Epithelial cell of proximal tubule (primary cell): ENCODE measurements around the gene QSOX2. TPM values are rescaled to one million over a fixed set of nuclear protein-coding genes. Genes with fewer than 3 reads are reported as not detected.

Source experiments
- DNase-seq: peaks from one replicate; pipeline ENCODE4 v3.0.0-alpha.2; 2011; ENCODE audit warnings: low read depth
- H3K4me3 ChIP-seq: 2 replicates; pipeline ENCODE4 v1.5.1; 2011; ENCODE audit warnings: low read depth, mild to moderate bottlenecking, low read length
- total RNA-seq: library from RNA; depleted of rRNA; stranded (reverse); fragments of >200 nt; gene quantifications from 2 replicates; pipeline ENCODE4 v1.2.3, GENCODE V29; 2015
- TF ChIP-seq, protein P1 (sequence below): conservative IDR thresholded peaks from 2 replicates; pipeline ENCODE4 v1.5.1; 2012; ENCODE audit warnings: low read depth, mild to moderate bottlenecking, low read length

Gene QSOX2
- total RNA-seq, 1 donor from 2014 or later, result 17.8 TPM

- TF ChIP-seq, protein P1, sequence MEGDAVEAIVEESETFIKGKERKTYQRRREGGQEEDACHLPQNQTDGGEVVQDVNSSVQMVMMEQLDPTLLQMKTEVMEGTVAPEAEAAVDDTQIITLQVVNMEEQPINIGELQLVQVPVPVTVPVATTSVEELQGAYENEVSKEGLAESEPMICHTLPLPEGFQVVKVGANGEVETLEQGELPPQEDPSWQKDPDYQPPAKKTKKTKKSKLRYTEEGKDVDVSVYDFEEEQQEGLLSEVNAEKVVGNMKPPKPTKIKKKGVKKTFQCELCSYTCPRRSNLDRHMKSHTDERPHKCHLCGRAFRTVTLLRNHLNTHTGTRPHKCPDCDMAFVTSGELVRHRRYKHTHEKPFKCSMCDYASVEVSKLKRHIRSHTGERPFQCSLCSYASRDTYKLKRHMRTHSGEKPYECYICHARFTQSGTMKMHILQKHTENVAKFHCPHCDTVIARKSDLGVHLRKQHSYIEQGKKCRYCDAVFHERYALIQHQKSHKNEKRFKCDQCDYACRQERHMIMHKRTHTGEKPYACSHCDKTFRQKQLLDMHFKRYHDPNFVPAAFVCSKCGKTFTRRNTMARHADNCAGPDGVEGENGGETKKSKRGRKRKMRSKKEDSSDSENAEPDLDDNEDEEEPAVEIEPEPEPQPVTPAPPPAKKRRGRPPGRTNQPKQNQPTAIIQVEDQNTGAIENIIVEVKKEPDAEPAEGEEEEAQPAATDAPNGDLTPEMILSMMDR, result no peak
- DNase-seq, result no peak
- no peak overlapping the region for H3K4me3 ChIP-seq
Measured at GRCh38 chr9:136209232-136209631, 36.4 kb downstream of the QSOX2 start.

DNA sequence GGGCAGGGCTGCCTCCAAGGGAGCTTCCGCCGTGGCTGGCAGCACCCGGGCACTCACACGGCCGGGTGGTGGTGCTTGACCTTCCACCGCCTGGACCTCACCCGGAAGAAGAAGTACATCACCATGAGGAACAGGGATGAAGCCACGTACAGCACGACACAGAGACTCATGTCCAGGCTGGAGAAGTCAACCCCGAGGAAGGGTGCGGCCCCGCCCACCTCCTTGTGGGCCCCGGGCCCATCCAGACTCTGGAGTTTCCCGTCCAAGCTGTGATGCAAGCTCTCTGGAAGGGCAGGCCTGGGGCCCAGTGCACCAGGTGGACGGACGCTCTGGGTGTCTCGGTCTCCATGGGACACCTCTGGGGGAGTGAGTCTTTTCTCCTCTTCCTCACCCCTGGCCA is 36.9 kb downstream of the QSOX2 start:
- TF ChIP-seq, protein P1, result no peak
- no peak for DNase-seq
- no peak overlapping the region for H3K4me3 ChIP-seq

GRCh38 chr9:136207616-136208015 is 38.0 kb downstream of the QSOX2 start:
- TF ChIP-seq, protein P1, result no peak
- DNase-seq, result no peak
- no peak overlapping the region for H3K4me3 ChIP-seq

- TF ChIP-seq, protein P1, result no peak
- DNase-seq, result no peak
- no peak overlapping the region for H3K4me3 ChIP-seq
Measured at GRCh38 chr9:136206602-136207275, 38.9 kb downstream of the QSOX2 start.

- H3K4me3 ChIP-seq, result no peak overlapping the region
- DNase-seq, result no peak
- TF ChIP-seq, protein P1, result no peak
Measured at GRCh38 chr9:136205707-136205992, 40.0 kb downstream of the QSOX2 start.

GRCh38 chr9:136204838-136205706 is 40.5 kb downstream of the QSOX2 start, which contains the start of gene LHX3:
LHX3 (minus strand) TSS chr9:136205128; CDS start chr9:136205012, 116 bp downstream.
- no peak within 1 kb of the TSS for H3K4me3 ChIP-seq
- DNase-seq, result no peak
- TF ChIP-seq, protein P1, result no peak
